Measurements from ENCODE around the gene CLPTM1L.
"Not testable (repeated sequence)": the region's sequence is repeated elsewhere in the genome, so short reads cannot be mapped to it uniquely, and the experiment has no call there.

The CLPTM1L gene

GRCh38 chr5:1366514-1366913 lies 21.6 kb upstream of the CLPTM1L start:
- no peak overlapping the region for H3K4me3 ChIP-seq (replicated peaks; ENCODE audit: low read depth, low read length)

DNA sequence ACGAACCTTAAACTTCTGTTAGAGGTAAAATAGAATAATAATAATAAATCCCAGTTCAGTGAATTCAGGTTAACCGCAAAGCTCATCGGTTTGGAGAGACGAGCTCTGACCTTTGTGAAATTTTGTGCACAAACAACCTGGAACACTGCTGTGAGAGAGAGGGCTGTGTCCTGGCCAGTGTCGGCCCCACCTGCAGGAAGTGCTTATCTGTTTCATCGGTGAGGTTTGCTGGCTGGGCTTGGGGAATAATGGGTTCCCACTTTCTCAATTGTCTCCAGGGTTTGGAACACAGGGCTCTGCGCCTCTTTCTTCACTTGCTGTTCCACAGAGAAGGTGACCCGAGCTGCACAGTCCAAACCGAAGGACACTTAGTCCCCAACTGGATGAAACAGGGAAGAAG lies 19.3 kb upstream of the CLPTM1L start:
- no peak for DNase-seq (ENCODE audit: low read depth)
- TF ChIP-seq, protein P1, sequence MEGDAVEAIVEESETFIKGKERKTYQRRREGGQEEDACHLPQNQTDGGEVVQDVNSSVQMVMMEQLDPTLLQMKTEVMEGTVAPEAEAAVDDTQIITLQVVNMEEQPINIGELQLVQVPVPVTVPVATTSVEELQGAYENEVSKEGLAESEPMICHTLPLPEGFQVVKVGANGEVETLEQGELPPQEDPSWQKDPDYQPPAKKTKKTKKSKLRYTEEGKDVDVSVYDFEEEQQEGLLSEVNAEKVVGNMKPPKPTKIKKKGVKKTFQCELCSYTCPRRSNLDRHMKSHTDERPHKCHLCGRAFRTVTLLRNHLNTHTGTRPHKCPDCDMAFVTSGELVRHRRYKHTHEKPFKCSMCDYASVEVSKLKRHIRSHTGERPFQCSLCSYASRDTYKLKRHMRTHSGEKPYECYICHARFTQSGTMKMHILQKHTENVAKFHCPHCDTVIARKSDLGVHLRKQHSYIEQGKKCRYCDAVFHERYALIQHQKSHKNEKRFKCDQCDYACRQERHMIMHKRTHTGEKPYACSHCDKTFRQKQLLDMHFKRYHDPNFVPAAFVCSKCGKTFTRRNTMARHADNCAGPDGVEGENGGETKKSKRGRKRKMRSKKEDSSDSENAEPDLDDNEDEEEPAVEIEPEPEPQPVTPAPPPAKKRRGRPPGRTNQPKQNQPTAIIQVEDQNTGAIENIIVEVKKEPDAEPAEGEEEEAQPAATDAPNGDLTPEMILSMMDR (IDR thresholded peaks at IDR 0.05; ENCODE audit: low read length, missing control alignments), result no peak
- no peak overlapping the region for H3K4me3 ChIP-seq (replicated peaks; ENCODE audit: low read depth, low read length)

More at GRCh38 chr5:1366514-1366913, 21.6 kb upstream of the CLPTM1L start:
- no peak for DNase-seq (ENCODE audit: low read depth)
- TF ChIP-seq, protein P1 (IDR thresholded peaks at IDR 0.05; ENCODE audit: low read length, missing control alignments), result no peak

- H3K4me3 ChIP-seq (replicated peaks; ENCODE audit: low read depth, low read length), result no peak overlapping the region
- no peak for DNase-seq (ENCODE audit: low read depth)
- TF ChIP-seq, protein P1 (IDR thresholded peaks at IDR 0.05; ENCODE audit: low read length, missing control alignments), result no peak
These were observed 18.7 kb upstream of the CLPTM1L start for GRCh38 chr5:1363581-1363980.

GRCh38 chr5:1363160-1363559 lies 18.3 kb upstream of the CLPTM1L start:
- TF ChIP-seq, protein P1 (IDR thresholded peaks at IDR 0.05; ENCODE audit: low read length, missing control alignments), result no peak
- DNase-seq (ENCODE audit: low read depth), result no peak
- no peak overlapping the region for H3K4me3 ChIP-seq (replicated peaks; ENCODE audit: low read depth, low read length)

GRCh38 chr5:1362242-1363015 lies 17.5 kb upstream of the CLPTM1L start:
- DNase-seq (ENCODE audit: low read depth), result no peak
- TF ChIP-seq, protein P1 (IDR thresholded peaks at IDR 0.05; ENCODE audit: low read length, missing control alignments), result no peak
- no peak overlapping the region for H3K4me3 ChIP-seq (replicated peaks; ENCODE audit: low read depth, low read length)

DNA sequence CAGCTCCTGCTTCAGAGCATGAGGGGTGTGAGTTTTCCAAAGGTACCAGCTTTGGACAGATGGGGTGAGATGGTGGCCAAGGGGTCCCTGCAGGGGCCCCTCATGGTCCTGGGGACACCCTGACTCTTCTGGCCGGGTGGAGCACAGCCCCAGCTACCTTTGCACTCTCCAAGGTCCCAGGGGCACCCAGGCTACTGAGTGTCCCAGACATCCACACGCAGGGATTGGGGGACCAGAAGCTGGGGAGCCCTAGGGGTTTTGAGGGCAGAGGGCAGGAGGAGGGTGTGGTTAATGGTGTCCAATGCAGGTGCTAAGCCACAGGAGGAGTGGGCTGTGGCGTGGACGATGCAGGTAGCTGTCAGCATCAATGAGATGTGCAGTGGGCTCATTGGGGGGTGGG lies 16.0 kb upstream of the CLPTM1L start:
- no peak overlapping the region for H3K4me3 ChIP-seq (replicated peaks; ENCODE audit: low read depth, low read length)
- no peak for DNase-seq (ENCODE audit: low read depth)
- TF ChIP-seq, protein P1 (IDR thresholded peaks at IDR 0.05; ENCODE audit: low read length, missing control alignments), result no peak

- H3K4me3 ChIP-seq (replicated peaks; ENCODE audit: low read depth, low read length); DNase-seq (ENCODE audit: low read depth): not testable (repeated sequence)
These were observed 15.5 kb upstream of the CLPTM1L start for GRCh38 chr5:1360367-1360766.
